A673 (cell line): ENCODE data around the gene B3GALNT2. TPM values are rescaled to one million over a fixed set of nuclear protein-coding genes. Genes with fewer than 3 reads are reported as not detected.

Experiments used
- BruUV-seq: library from RNA; stranded (reverse); fragments of 400-500 nt; replicated peaks from 2 replicates; lab custom pipeline; 2021; lab: Mats Ljungman, UMichigan
- CTCF ChIA-PET: fragments of 300-600 bp; sonication (Branson Sonifier 250); formaldehyde crosslinking; loops from one replicate; lab custom pipeline; 2022; ENCODE audit warnings: antibody characterized with exemption; lab: Charles Lee
- POLR2A ChIA-PET: fragments of 300-600 bp; sonication (Branson Sonifier 250); formaldehyde crosslinking; loops from one replicate; lab custom pipeline; 2022; ENCODE audit warnings: antibody characterized with exemption; ENCODE audit not compliant: low non-redundant PET; lab: Charles Lee
- DNase-seq: peaks from one replicate; pipeline ENCODE4 v3.0.0-alpha.2; 2015; ENCODE audit warnings: low spot score
- H3K27ac ChIP-seq: fragments of 200-600 bp; sonication (generic); 2 replicates; pipeline ENCODE4 v1.5.1; 2016; ENCODE audit warnings: mixed run types, low read depth, mild to moderate bottlenecking, mixed read lengths, antibody characterized with exemption, low read length; ENCODE audit not compliant: poor library complexity, severe bottlenecking
- H3K27me3 ChIP-seq: fragments of 200-600 bp; sonication (generic); replicated peaks from 2 replicates; pipeline ENCODE4 v1.6.1; 2017; ENCODE audit warnings: mixed run types, low read depth, mild to moderate bottlenecking, mixed read lengths, antibody characterized with exemption, low read length; ENCODE audit not compliant: insufficient read depth, poor library complexity
- H3K36me3 ChIP-seq: fragments of 200-600 bp; sonication (generic); 2 replicates; pipeline ENCODE4 v1.6.1; 2016; ENCODE audit warnings: mixed run types, mild to moderate bottlenecking, mixed read lengths, antibody characterized with exemption, low read length; ENCODE audit not compliant: insufficient read depth, poor library complexity, severe bottlenecking
- H3K4me1 ChIP-seq: fragments of 200-600 bp; sonication (generic); 2 replicates; pipeline ENCODE4 v1.6.1; 2017; ENCODE audit warnings: mixed run types, mild to moderate bottlenecking, mixed read lengths, antibody characterized with exemption, low read length; ENCODE audit not compliant: insufficient read depth, poor library complexity, severe bottlenecking
- H3K4me3 ChIP-seq: fragments of 200-600 bp; sonication (generic); 2 replicates; pipeline ENCODE4 v1.5.1; 2016; ENCODE audit warnings: low read depth, mixed run types, mild to moderate bottlenecking, mixed read lengths, low read length; ENCODE audit not compliant: poor library complexity, severe bottlenecking
- H3K9me3 ChIP-seq: fragments of 200-600 bp; sonication (generic); 2 replicates; pipeline ENCODE4 v1.6.1; 2016; ENCODE audit warnings: mixed run types, low read depth, mild to moderate bottlenecking, mixed read lengths, antibody characterized with exemption, low read length; ENCODE audit not compliant: poor library complexity, severe bottlenecking
- CTCF ChIP-seq: fragments of 300-800, 200-600 bp; sonication (generic); conservative IDR thresholded peaks from 2 replicates; pipeline ENCODE4 v1.5.1; 2017; ENCODE audit warnings: low read depth, mild to moderate bottlenecking, antibody characterized with exemption, low read length, moderate library complexity, mixed read lengths
- EZH2 ChIP-seq: fragments of 200-600 bp; sonication (generic); IDR thresholded peaks from 2 replicates; pipeline ENCODE4 v1.6.1; 2017; ENCODE audit warnings: borderline replicate concordance, low read depth, mild to moderate bottlenecking, mixed read lengths, antibody characterized with exemption, low read length; ENCODE audit not compliant: poor library complexity, severe bottlenecking
- intact Hi-C: fragments of 100-400 bp; cut with micrococcal nuclease; formaldehyde crosslinking; loops from one replicate; pipeline ENCODE4 v1.10.0; 2022; ENCODE audit not compliant: unreplicated experiment
- total RNA-seq: library from RNA; stranded (reverse); gene quantifications from 2 replicates; pipeline ENCODE4 v1.2.3, GENCODE V29; 2021

Gene B3GALNT2
- total RNA-seq, 1 experiment from 2014 or later, result 18.6 TPM

- no TSS peak for BruUV-seq
- Histone ChIP-seq H3K9me3 (no peaks in the 10 kb centered on the region), H3K27ac (no peak overlapping the region), H3K27me3 (no peaks in the 10 kb centered on the region), H3K4me1 (peaks cover 8% of the 10 kb centered on the region), H3K36me3 (no peaks in the 10 kb centered on the region), H3K4me3 (no peak overlapping the region)
- no peak for DNase-seq
- ChIA-PET POLR2A (no interaction called here), CTCF (no interaction called here)
- intact Hi-C loops, result no loop called here
- TF ChIP-seq EZH2 (no peak), CTCF (no peak)
Observed at GRCh38 chr1:235533476-235534168, 29.4 kb upstream of the B3GALNT2 start.

GRCh38 chr1:235532360-235532759 lies 28.1 kb upstream of the B3GALNT2 start:
- H3K36me3 ChIP-seq, result no peaks in the 10 kb centered on the region
- DNase-seq, result peak; percentile 60

GRCh38 chr1:235527196-235527814 lies 23.1 kb upstream of the B3GALNT2 start:
- H3K4me1 ChIP-seq, result peaks cover 3% of the 10 kb centered on the region
- intact Hi-C loops, result no loop called here
- POLR2A ChIA-PET, result interaction anchor here (0.7 kb wide), 1 partner anchor 1342 kb away, joined by 3 read pairs; no protein-coding TSS in a partner anchor

More at GRCh38 chr1:235532360-235532759, 28.1 kb upstream of the B3GALNT2 start:
- no TSS peak for BruUV-seq
- Histone ChIP-seq H3K4me1 (peaks cover 8% of the 10 kb centered on the region), H3K9me3 (no peaks in the 10 kb centered on the region), H3K27ac (peak overlapping the region; percentile 59), H3K27me3 (no peaks in the 10 kb centered on the region), H3K4me3 (no peak overlapping the region)
- TF ChIP-seq EZH2 (no peak), CTCF (no peak)
- POLR2A ChIA-PET, result no interaction called here
- intact Hi-C loops, result no loop called here
- CTCF ChIA-PET, result no interaction called here

More at GRCh38 chr1:235527196-235527814, 23.1 kb upstream of the B3GALNT2 start:
- Histone ChIP-seq H3K27ac (no peak overlapping the region), H3K9me3 (no peaks in the 10 kb centered on the region), H3K4me3 (no peak overlapping the region), H3K36me3 (no peaks in the 10 kb centered on the region), H3K27me3 (no peaks in the 10 kb centered on the region)
- no peak for TF ChIP-seq CTCF
- no peak for TF ChIP-seq EZH2
- DNase-seq, result no peak
- CTCF ChIA-PET, result no interaction called here
- no TSS peak for BruUV-seq
